Smooth muscle cell (in vitro differentiated cells): ENCODE results near the gene DGKI. TPM values are rescaled to one million over a fixed set of nuclear protein-coding genes. Genes with fewer than 3 reads are reported as not detected.

Source experiments
- DNase-seq: peaks from one replicate; lab custom pipeline; 2025; ENCODE audit not compliant: unreplicated experiment; lab: John Stamatoyannopoulos, UW
- H2AFZ ChIP-seq: fragments of 200-600 bp; sonication (generic); 2 replicates; pipeline ENCODE4 v1.6.0; 2016; ENCODE audit warnings: antibody characterized with exemption, low read depth, mild to moderate bottlenecking
- H3F3A ChIP-seq: fragments of 200-600 bp; sonication (generic); 2 replicates; pipeline ENCODE4 v1.6.0; 2017; ENCODE audit warnings: antibody characterized with exemption, low read depth
- H3K27ac ChIP-seq: fragments of 200-600 bp; sonication (generic); 2 replicates; pipeline ENCODE4 v1.5.1; 2016; ENCODE audit warnings: low read depth, mild to moderate bottlenecking
- H3K27me3 ChIP-seq: fragments of 200-600 bp; sonication (generic); 2 replicates; pipeline ENCODE4 v1.6.1; 2016; ENCODE audit warnings: low read depth, mild to moderate bottlenecking
- H3K36me3 ChIP-seq: fragments of 200-600 bp; sonication (generic); 2 replicates; pipeline ENCODE4 v1.5.1; 2016; ENCODE audit warnings: low read depth
- H3K4me1 ChIP-seq: fragments of 200-600 bp; sonication (generic); 2 replicates; pipeline ENCODE4 v1.5.1; 2016; ENCODE audit warnings: low read depth
- H3K4me2 ChIP-seq: fragments of 200-600 bp; sonication (generic); 2 replicates; pipeline ENCODE4 v1.6.0; 2016; ENCODE audit warnings: mild to moderate bottlenecking
- H3K4me3 ChIP-seq: fragments of 200-600 bp; sonication (generic); 2 replicates; pipeline ENCODE4 v1.5.1; 2016; ENCODE audit warnings: mild to moderate bottlenecking
- H3K79me2 ChIP-seq: fragments of 200-600 bp; sonication (generic); 2 replicates; pipeline ENCODE4 v1.6.0; 2016; ENCODE audit warnings: low read depth, mild to moderate bottlenecking
- H3K9ac ChIP-seq: fragments of 200-600 bp; sonication (generic); 2 replicates; pipeline ENCODE4 v1.6.0; 2016; ENCODE audit warnings: low read depth
- H3K9me3 ChIP-seq: fragments of 200-600 bp; sonication (generic); replicated peaks from 2 replicates; pipeline ENCODE4 v1.5.1; 2016; ENCODE audit warnings: low read depth
- H4K20me1 ChIP-seq: fragments of 200-600 bp; sonication (generic); 2 replicates; pipeline ENCODE4 v1.6.0; 2016; ENCODE audit warnings: low read depth
- CTCF ChIP-seq: fragments of 200-600 bp; sonication (generic); IDR thresholded peaks from 2 replicates; pipeline ENCODE4 v1.5.1; 2017; ENCODE audit warnings: borderline replicate concordance, mild to moderate bottlenecking, antibody characterized with exemption; ENCODE audit not compliant: insufficient read depth, poor library complexity, severe bottlenecking
- WGBS: methylation state at CpG from one replicate; pipeline ENCODE4 v1.1.7; 2016; ENCODE audit warnings: low lambda C conversion rate; 5-methylcytosine and 5-hydroxymethylcytosine counted together
- polyA plus RNA-seq: library from polyadenylated mRNA; unstranded; fragments of >200 nt; fragmentation: Nextera tagmentation; extraction: Ambion mirVana; gene quantifications from 2 replicates; pipeline ENCODE4 v1.2.1, GENCODE V29; 2016
- total RNA-seq: library from RNA; depleted of rRNA; stranded (reverse); fragments of >200 nt; gene quantifications from 2 replicates; pipeline ENCODE4 v1.2.3, GENCODE V29; 2014

DGKI gene
- total and polyA plus RNA-seq, 2 experiments from 2014 or later = 2.5 to 6.2 TPM

GRCh38 chr7:137342828-137343261 lies 503.9 kb downstream of the DGKI start:
- no peak for TF ChIP-seq CTCF
- H3K4me1 ChIP-seq = peaks cover 14% of the 10 kb centered on the region
- H3F3A ChIP-seq = no peaks in the 10 kb centered on the region
- DNase-seq = no peak
- no peaks in the 10 kb centered on the region for H3K79me2 ChIP-seq
- WGBS = 28% methylated on average over 5 of the region's 5 CpGs
- peak overlapping the region; percentile 91 for H3K4me2 ChIP-seq
- peaks cover 11% of the 10 kb centered on the region for H3K27me3 ChIP-seq
- no peak overlapping the region for H3K9ac ChIP-seq
- H3K27ac ChIP-seq = no peak overlapping the region
- H3K9me3 ChIP-seq = peaks cover 6% of the 10 kb centered on the region
- H3K4me3 ChIP-seq = peak overlapping the region; percentile 54
- peak overlapping the region; percentile 90 for H2AFZ ChIP-seq
- H3K36me3 ChIP-seq = no peaks in the 10 kb centered on the region
- no peaks in the 10 kb centered on the region for H4K20me1 ChIP-seq

DNA sequence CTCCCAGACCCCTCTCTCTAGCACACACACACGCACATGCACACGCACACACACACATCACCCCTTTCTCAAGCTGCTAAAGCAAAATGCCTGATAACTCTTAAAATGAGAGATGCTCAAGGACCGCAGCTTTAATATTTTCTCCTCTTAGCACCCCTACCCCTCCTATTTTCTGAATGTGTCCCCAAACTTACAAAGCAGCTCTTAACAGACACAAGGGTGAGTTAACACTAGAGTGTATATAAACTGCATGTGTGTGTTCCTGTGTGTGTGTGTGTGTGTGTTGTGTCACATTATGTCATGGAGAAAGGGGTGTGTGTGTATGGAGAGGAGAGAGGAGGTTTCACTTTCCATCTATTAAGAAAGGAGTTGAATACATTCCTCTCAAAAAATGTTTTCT lies 504.5 kb downstream of the DGKI start:
- Histone ChIP-seq H3K79me2 (no peaks in the 10 kb centered on the region), H2AFZ (no peak overlapping the region), H3F3A (no peaks in the 10 kb centered on the region), H3K4me2 (no peak overlapping the region), H3K9ac (no peak overlapping the region), H3K9me3 (peaks cover 6% of the 10 kb centered on the region), H3K4me1 (peaks cover 14% of the 10 kb centered on the region), H3K36me3 (no peaks in the 10 kb centered on the region), H4K20me1 (no peaks in the 10 kb centered on the region), H3K27me3 (peaks cover 11% of the 10 kb centered on the region), H3K4me3 (peak overlapping the region; percentile 54), H3K27ac (no peak overlapping the region)
- 96% methylated on average over 3 of the region's 3 CpGs for WGBS
- TF ChIP-seq CTCF = no peak
- DNase-seq = no peak

- Histone ChIP-seq H3K79me2 (no peaks in the 10 kb centered on the region), H3K4me3 (no peak overlapping the region), H3K4me2 (no peak overlapping the region), H2AFZ (no peak overlapping the region), H3K36me3 (no peaks in the 10 kb centered on the region), H3K27me3 (no peaks in the 10 kb centered on the region), H4K20me1 (no peaks in the 10 kb centered on the region), H3K4me1 (peaks cover 9% of the 10 kb centered on the region), H3K27ac (no peak overlapping the region), H3K9ac (no peak overlapping the region), H3K9me3 (peaks cover 6% of the 10 kb centered on the region), H3F3A (no peaks in the 10 kb centered on the region)
- TF ChIP-seq CTCF = no peak
- no peak for DNase-seq
- 68% methylated on average over 2 of the region's 2 CpGs for whole genome bisulfite sequencing
These were observed 508.9 kb downstream of the DGKI start for GRCh38 chr7:137337902-137338301.

DNA sequence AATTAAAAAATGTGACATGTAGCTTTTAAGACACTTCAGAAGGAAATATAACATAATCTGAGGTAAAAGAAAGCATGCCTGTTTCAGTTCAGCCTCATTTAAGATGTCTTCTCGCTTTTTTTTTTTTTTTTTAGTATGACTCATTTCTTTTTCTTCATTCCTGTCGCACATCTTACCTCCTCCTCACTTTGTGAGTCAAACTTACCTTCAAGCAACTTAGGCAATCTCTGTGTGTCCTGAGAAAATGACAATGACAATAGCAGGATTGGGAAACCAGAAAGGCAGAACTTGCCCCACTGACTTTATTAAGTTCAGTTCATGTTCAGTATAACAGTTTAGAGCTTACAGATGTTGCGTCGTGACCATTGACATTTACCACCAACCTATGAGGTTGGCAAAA lies 511.0 kb downstream of the DGKI start:
- Histone ChIP-seq H3K27me3 (no peaks in the 10 kb centered on the region), H3K4me1 (no peaks in the 10 kb centered on the region), H3K9ac (no peak overlapping the region), H3K79me2 (no peaks in the 10 kb centered on the region), H2AFZ (no peak overlapping the region), H4K20me1 (no peaks in the 10 kb centered on the region), H3K27ac (no peak overlapping the region), H3F3A (no peaks in the 10 kb centered on the region), H3K36me3 (no peaks in the 10 kb centered on the region), H3K4me2 (no peak overlapping the region), H3K4me3 (no peak overlapping the region), H3K9me3 (peaks cover 6% of the 10 kb centered on the region)
- WGBS = 69% methylated on average over 4 of the region's 4 CpGs
- no peak for TF ChIP-seq CTCF
- no peak for DNase-seq
